ENCODE results near the gene GNB2.
A peak's percentile ranks its signal among the peaks of the same experiment; 100 is the strongest.

The GNB2 gene

DNA sequence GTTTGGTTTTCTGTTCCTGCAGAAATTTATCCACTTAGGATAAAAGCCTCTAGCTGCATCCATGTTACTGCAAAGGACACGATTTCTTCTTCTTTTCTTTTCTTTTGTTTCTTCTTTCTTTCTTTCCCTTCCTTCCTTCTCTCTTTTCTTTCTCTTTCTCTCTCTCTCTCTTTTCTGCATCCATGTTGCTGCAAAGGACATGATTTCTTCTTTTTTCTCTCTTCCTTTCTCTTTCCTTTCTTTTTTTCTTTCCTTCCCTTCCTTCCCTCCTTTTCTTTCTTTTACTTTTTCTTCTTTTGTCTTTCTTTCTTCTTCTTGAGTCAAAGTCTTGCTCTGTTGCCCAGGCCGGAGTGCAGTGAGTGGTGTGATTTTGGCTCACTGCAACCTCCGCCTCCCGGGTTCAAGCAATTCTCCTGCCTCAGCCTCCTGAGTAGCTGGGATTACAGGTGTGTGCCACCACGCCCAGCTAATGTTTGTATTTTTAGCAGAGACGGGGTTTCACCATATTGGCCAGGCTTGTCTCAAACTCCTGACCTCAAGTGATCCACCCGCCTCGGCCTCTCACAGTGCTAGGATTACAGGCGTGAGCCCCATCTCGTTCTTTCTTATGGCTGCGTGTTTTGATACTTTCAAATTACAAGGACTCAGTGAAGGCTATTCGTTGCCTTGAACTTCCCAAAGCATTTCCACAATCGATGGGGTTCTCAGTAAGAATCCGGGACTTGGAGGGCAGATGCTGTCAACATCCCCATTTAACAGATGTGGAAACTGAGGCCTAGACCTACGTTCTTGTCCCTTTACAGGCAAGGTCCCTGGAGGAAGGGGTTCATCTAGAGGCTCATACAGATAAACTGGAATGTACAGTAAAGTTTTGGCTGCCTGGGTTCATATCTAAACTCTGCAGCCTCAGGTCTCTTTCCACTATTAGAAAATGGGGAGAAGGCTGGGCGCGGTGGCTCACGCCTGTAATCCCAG lies 1.9 kb upstream of the GNB2 start:
- H3F3A ChIP-seq (ENCODE audit: insufficient read depth, low read length), result no peaks in the 10 kb centered on the region
- no peaks in the 10 kb centered on the region for H3K4me1 ChIP-seq (ENCODE audit: low read length)
- H3K36me3 ChIP-seq (replicated peaks; ENCODE audit: insufficient read depth, low read length), result no peaks in the 10 kb centered on the region
- H3K9me3 ChIP-seq (replicated peaks; ENCODE audit: insufficient read depth, low read length), result no peaks in the 10 kb centered on the region
- H4K20me1 ChIP-seq (ENCODE audit: insufficient read depth, low read length), result no peaks in the 10 kb centered on the region
- H3K9ac ChIP-seq (ENCODE audit: low read length), result no peak overlapping the region
- H3K79me2 ChIP-seq (ENCODE audit: low read length), result peaks cover 28% of the 10 kb centered on the region
- no peak overlapping the region for H3K4me3 ChIP-seq (ENCODE audit: low read length)
- H3K4me2 ChIP-seq (ENCODE audit: low read depth, low read length), result no peak overlapping the region
- H3K27me3 ChIP-seq (replicated peaks; ENCODE audit: insufficient read depth, low read length), result peaks cover 52% of the 10 kb centered on the region
- TF ChIP-seq, protein P1, sequence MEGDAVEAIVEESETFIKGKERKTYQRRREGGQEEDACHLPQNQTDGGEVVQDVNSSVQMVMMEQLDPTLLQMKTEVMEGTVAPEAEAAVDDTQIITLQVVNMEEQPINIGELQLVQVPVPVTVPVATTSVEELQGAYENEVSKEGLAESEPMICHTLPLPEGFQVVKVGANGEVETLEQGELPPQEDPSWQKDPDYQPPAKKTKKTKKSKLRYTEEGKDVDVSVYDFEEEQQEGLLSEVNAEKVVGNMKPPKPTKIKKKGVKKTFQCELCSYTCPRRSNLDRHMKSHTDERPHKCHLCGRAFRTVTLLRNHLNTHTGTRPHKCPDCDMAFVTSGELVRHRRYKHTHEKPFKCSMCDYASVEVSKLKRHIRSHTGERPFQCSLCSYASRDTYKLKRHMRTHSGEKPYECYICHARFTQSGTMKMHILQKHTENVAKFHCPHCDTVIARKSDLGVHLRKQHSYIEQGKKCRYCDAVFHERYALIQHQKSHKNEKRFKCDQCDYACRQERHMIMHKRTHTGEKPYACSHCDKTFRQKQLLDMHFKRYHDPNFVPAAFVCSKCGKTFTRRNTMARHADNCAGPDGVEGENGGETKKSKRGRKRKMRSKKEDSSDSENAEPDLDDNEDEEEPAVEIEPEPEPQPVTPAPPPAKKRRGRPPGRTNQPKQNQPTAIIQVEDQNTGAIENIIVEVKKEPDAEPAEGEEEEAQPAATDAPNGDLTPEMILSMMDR (IDR thresholded peaks at IDR 0.05; ENCODE audit: low read length), result no peak
- no peak for TF ChIP-seq EZH2phosphoT487 (IDR thresholded peaks at IDR 0.05; ENCODE audit: low read length)
- TF ChIP-seq EZH2 (optimal IDR thresholded peaks at IDR 0.05; ENCODE audit: low read depth, low read length), result no peak
- H2AFZ ChIP-seq (ENCODE audit: low read length), result no peak overlapping the region
- no peaks in the 10 kb centered on the region for H3K9me2 ChIP-seq (replicated peaks; ENCODE audit: insufficient read depth, low read length)
- DNase-seq, result no peak
- H3K27ac ChIP-seq (ENCODE audit: low read length), result no peak overlapping the region

DNA sequence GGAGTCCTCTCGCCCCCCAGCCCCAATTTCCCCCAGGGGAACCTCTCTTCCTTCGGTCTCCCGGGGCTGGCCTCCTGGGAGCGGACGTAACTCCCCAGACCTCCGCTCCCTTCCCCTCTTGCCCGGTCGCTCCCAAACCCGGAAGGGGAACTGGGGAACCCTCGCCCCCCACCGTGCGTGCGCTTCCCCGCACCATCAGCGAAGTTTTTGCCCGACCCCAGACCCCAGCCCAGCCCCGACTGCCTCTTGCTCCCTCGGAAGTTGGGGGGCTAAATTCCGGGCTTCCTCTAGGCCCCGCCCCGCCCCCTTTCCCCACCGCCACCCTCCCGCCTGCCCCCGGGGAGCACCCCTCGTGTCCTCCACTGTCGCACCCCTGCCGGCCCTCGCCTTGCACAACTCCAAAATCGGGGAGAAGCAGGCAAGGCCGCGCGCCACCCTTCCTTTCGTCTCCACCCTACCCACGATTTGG lies 436 bp downstream of the GNB2 start:
- no peak for DNase-seq

DNA sequence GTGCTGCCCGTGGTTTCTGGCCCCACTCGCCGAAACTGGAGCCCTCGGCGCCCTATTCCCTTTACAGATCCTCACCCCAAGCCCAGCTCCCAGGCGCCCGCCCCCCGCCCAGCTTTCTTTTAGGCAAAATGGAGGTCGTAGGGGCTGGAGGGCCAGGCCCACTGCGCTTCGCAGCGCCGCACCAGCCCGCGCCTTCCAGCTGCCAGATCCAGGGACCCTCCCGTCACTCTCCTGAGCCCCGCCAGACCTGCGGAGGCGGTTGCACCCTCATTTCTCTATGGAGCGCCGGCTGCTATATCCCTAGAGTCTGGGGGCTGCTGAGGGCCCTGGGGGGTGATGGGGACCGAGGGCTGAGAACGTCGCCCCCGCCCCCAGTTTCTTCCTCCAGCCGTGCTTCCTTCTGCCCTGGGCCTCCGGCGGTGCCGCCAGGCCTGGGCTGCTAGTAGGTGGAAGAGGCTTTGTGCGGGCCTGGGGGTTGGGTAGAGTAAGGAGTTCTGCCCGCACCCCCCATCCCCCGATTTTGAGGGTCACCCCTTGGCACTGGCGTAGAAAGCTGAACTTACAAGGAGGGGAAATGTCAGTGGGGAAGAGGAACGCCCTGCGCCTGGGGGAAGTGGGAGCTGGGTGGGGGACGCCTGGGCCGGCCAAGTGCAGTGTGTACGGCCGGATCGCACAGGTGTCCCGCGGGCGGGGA lies 1.0 kb downstream of the GNB2 start:
- Histone ChIP-seq H3K9me3 (replicated peaks; ENCODE audit: insufficient read depth, low read length) (no peaks in the 10 kb centered on the region), H4K20me1 (ENCODE audit: insufficient read depth, low read length) (no peaks in the 10 kb centered on the region), H3K27ac (ENCODE audit: low read length) (peak overlapping the region; percentile 52; the same call in 1 of the 2 replicates), H3K9me2 (replicated peaks; ENCODE audit: insufficient read depth, low read length) (no peaks in the 10 kb centered on the region), H3K4me2 (ENCODE audit: low read depth, low read length) (peak overlapping the region; percentile 91), H2AFZ (ENCODE audit: low read length) (0 out of 2 replicates have a peak overlapping the region, but pooled peaks have one; percentile 30), H3K79me2 (ENCODE audit: low read length) (peaks cover 46% of the 10 kb centered on the region), H3K4me3 (ENCODE audit: low read length) (peak overlapping the region; percentile 82), H3K27me3 (replicated peaks; ENCODE audit: insufficient read depth, low read length) (peaks cover 26% of the 10 kb centered on the region), H3F3A (ENCODE audit: insufficient read depth, low read length) (no peaks in the 10 kb centered on the region), H3K9ac (ENCODE audit: low read length) (peak overlapping the region; percentile 85), H3K4me1 (ENCODE audit: low read length) (no peaks in the 10 kb centered on the region), H3K36me3 (replicated peaks; ENCODE audit: insufficient read depth, low read length) (no peaks in the 10 kb centered on the region)
- no peak for TF ChIP-seq EZH2phosphoT487 (IDR thresholded peaks at IDR 0.05; ENCODE audit: low read length)
- no peak for TF ChIP-seq EZH2 (optimal IDR thresholded peaks at IDR 0.05; ENCODE audit: low read depth, low read length)
- TF ChIP-seq, protein P1 (IDR thresholded peaks at IDR 0.05; ENCODE audit: low read length), result no peak
- peak; percentile 37 for DNase-seq

More for the DNA sequence above, 436 bp downstream of the GNB2 start:
- H3K9ac ChIP-seq (ENCODE audit: low read length), result peak overlapping the region; percentile 85
- H3K79me2 ChIP-seq (ENCODE audit: low read length), result peaks cover 46% of the 10 kb centered on the region
- peak overlapping the region; percentile 82 for H3K4me3 ChIP-seq (ENCODE audit: low read length)
- H3K9me3 ChIP-seq (replicated peaks; ENCODE audit: insufficient read depth, low read length), result no peaks in the 10 kb centered on the region
- peaks cover 32% of the 10 kb centered on the region for H3K27me3 ChIP-seq (replicated peaks; ENCODE audit: insufficient read depth, low read length)
- no peaks in the 10 kb centered on the region for H3K4me1 ChIP-seq (ENCODE audit: low read length)
- H3K4me2 ChIP-seq (ENCODE audit: low read depth, low read length), result peak overlapping the region; percentile 91; the same call in 1 of the 2 replicates
- no peaks in the 10 kb centered on the region for H3K36me3 ChIP-seq (replicated peaks; ENCODE audit: insufficient read depth, low read length)
- peak overlapping the region; percentile 78 for H2AFZ ChIP-seq (ENCODE audit: low read length)
- H4K20me1 ChIP-seq (ENCODE audit: insufficient read depth, low read length), result no peaks in the 10 kb centered on the region
- H3K27ac ChIP-seq (ENCODE audit: low read length), result peak overlapping the region; percentile 52; the same call in 1 of the 2 replicates
- no peaks in the 10 kb centered on the region for H3K9me2 ChIP-seq (replicated peaks; ENCODE audit: insufficient read depth, low read length)
- H3F3A ChIP-seq (ENCODE audit: insufficient read depth, low read length), result no peaks in the 10 kb centered on the region
- TF ChIP-seq EZH2 (optimal IDR thresholded peaks at IDR 0.05; ENCODE audit: low read depth, low read length), result no peak
- TF ChIP-seq, protein P1 (IDR thresholded peaks at IDR 0.05; ENCODE audit: low read length), result no peak
